ENCODE measurements around the gene ADAMTS7.
"Not testable (repeated sequence)": the region's sequence is repeated elsewhere in the genome, so short reads cannot be mapped to it uniquely, and the experiment has no call there.

Gene ADAMTS7

DNA sequence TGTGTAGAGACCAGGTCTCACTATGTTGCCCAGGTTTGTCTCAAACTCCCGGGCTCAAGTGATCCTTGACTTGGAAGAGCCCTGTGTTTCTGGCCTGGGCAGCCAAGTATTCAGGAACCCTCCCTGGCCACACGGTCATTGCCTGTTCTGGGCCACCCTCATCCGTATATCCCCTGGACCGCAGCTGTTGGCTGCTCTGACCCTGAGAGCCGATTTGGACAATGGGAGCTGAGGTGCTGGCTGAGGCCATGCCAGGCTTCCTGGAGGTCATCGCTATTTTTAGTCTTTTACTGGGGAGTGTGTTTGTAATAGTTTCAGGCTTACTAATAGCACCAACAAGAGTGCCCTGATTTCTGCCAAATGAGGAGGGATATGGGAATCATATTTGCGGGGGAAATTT, 60.7 kb downstream of the ADAMTS7 start:
- no peak for DNase-seq

DNA sequence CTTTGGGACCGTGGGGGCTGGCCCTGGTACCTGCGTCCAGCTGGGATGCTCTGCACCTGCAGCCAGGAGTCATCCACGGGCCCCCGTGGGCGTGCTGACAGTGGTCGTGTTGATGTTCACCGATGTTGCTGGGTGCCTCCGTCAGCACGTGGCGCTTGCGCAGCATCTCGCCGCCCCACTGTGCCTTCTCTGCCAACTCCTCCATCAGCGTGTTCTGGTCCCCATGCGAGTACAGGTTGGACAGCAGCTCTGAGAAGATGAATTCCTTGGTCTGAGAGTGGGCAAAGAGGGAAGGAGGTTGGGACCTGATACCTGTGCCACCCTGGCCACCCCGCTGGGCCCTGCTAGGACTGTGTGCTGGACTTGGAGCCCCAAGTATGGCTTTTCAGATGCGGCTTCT, 61.4 kb downstream of the ADAMTS7 start:
- DNase-seq, result no peak

DNA sequence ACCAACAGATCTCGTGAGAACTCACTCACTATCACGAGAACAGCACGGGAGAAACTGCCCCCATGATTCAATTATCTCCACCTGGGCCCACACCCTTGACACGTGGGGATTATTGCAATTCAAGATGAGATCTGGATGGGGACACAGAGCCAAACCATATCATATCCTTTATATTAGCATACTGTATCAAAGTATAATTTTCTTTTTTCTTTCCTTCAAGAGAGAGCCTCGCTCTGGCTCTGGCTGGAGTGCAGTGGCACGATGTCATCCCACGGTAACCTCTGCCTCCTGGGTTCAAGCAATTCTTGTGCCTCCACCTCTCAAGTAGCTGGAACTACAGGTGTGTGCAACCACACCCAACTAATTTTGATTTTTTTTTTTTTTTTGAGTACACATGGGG, 63.4 kb downstream of the ADAMTS7 start:
- not testable (repeated sequence) for DNase-seq

DNA sequence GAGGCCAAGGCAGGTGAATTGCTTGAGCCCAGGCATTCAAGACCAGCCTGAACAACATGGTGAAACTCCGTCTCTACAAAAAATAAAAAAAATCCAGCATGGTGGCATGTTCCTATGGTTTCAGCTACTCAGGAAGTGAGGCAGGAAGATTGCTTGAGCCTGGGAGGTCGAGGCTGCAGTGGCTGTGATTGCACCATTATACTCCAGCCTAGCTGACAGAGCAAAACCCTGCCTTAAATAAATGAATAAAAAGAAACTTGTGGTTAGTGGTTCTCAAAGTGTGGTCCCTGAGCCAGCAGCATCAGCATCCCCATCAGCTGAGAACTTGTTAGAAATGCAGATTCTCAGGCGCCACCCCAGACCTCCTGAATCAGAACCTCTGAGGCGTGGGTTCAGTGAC, 69.6 kb downstream of the ADAMTS7 start:
- DNase-seq, result not testable (repeated sequence)

DNA sequence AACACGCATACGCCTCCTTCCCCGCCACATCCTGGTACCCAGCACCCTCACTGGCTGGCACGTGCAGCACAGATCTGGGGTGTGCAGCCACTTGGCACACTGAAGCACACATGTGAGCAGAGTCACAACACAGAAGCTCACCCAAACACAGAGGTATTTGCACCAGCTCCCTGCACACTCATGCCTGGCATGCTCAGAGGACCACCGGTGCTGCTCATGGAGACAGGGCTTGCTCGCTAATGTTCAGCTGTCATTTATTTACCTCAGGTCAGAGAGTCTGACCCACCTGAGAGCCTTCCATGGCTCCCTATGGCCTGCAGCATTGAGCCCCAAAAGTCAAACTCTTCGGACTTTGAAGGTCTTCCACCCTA, 70.4 kb downstream of the ADAMTS7 start:
- no peak for DNase-seq

- no peak for DNase-seq
Measured at GRCh38 chr15:78739996-78740903, 71.0 kb downstream of the ADAMTS7 start.

GRCh38 chr15:78739206-78739605, 72.1 kb downstream of the ADAMTS7 start:
- no peak for DNase-seq

GRCh38 chr15:78737931-78738558, 73.2 kb downstream of the ADAMTS7 start:
- peak; percentile 52 for DNase-seq

- no peak for DNase-seq
Measured at GRCh38 chr15:78737187-78737820, 74.0 kb downstream of the ADAMTS7 start.

- DNase-seq, result not testable (repeated sequence)
Measured at GRCh38 chr15:78736286-78736685, 75.0 kb downstream of the ADAMTS7 start.

DNA sequence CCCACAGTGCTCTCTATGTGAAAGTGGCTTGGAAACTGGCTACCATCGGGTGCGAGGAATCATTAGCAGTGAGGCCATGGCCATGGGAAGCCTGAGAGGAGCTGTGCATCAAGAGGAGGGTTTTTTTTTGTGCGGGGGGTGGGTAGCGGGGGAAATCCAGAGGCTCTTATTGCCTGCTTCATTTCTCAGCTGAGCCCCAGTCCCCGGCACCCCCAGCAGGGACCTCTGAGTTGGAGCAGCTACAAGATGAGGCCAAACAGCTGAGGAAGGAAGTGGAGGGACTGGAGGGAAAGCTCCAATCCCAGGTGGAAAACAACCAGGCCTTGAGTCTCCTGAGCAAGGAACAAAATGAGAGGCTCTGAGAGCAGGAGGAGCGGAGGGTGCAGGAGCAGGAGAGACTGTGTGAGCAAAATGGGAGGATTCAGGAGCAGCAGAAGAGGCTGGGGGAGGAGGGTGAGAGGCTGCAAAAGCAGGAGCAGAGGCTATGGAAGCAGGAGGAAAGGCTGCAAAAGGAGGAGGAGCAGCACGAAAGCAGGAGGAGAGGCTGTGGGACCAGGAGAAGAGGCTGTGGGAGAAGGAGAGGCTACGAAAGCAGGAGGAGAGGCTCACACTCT, 76.7 kb downstream of the ADAMTS7 start:
- DNase-seq, result no peak

DNA sequence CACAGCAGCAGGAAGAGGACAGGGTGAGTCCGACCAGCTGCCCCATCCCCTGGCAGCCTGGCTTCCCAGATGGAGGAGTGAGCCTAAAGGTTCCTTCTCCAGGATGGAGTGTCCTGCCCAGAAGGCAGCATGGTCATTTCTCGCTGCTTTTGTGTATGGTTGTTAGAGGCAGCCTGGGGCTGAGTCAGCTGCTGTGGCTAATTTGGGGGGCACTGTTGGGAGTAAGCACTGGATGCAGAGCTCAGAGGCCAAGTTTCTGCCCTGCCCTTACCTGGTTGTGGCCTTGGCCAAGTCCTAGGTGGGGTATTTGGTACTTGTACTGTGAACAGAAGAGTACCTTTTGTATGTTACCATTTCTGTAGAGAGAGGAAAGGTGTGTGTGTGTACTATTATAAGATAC, 78.6 kb downstream of the ADAMTS7 start:
- no peak for DNase-seq

DNA sequence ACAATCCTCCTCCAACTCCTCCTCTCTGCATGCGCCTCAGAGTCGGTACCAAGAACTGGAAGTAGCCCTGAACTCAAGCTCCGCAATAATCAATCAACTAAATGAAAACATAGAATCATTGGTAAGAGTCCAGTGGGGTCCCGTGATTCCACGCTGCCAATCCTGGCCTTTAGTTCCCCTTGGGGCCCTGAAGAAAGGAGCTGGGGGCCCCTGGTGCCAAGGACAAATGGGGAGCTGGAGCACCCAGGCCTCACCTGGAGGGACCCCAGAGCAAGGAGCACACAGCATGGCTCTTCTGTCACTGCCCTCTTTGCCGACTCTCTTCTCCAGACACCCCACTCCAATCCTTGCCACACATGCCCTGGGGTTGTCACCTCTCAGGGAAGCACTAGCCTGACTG, 80.3 kb downstream of the ADAMTS7 start:
- DNase-seq, result no peak

DNA sequence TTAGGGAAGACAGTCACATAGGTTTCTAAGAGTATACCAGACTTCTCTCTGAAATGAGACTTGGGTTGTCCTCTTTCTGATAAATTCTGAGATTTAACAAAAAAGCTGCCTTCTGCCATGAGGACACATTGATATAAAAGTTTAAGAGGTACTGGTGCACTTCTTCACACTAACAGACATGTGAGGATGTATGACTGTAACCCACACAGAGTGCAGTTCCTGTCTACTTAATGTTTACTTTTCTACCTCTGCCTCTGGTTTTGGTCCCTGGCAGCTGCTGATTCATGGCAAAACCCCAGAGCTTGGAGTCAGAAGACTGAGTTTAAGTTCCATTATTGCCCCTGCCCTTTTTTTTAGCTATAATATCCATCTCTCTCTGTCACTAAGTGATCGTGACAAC, 82.8 kb downstream of the ADAMTS7 start:
- DNase-seq, result not testable (repeated sequence)

DNA sequence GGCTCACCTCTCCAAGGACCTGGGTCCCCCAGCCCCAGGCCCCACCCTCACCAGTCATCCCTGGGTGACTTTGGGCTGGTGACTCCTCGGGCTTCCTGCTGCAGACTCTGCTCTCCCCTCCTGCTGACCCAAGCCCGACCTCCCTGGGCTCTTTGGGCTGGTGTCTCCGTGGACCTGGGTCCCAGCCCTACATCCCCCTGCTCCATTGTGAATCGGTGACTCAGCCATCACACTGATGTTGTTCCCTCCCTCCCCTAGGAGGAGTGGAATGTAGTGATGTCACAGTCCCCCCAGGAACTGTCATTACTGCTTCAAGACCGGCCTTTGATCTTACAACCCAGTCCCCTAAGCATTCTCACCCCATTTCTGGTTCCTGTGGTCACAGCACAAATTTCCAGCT, 83.7 kb downstream of the ADAMTS7 start:
- DNase-seq, result no peak

DNA sequence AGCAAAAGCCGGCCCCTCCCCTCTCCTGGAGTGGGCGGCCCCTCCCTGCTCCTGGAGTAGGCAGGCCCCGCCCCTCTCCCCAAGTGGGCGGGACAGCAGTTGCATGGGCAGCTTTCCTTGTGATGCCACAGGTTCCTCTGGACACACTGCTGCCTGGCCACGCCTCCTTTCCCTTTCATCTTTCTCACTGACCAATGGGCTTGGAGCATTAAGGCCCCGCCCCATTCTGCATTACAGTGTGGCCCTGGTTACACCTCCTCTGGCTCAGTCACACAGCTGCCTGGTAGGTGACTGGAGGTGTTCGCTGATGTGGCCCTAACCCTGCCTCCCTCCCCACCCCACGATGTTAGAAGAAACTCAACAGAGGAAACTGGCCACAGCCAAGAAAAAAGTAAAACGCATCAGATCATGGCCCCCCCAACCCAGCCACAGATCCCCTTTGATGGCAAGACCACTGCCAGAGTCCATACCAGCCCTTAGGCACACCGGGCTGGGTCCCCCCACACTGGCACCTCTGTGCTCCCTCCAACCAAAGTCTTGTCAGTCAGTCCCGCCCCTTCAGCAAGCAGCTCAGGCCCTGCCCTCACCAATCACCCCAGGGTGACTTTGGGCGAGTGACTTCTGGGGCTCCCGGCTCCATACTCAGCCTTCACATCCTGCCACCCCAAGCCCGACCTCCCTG, 84.3 kb downstream of the ADAMTS7 start:
- no peak for DNase-seq

GRCh38 chr15:78719819-78720450, 91.3 kb downstream of the ADAMTS7 start:
- not testable (repeated sequence) for DNase-seq

DNA sequence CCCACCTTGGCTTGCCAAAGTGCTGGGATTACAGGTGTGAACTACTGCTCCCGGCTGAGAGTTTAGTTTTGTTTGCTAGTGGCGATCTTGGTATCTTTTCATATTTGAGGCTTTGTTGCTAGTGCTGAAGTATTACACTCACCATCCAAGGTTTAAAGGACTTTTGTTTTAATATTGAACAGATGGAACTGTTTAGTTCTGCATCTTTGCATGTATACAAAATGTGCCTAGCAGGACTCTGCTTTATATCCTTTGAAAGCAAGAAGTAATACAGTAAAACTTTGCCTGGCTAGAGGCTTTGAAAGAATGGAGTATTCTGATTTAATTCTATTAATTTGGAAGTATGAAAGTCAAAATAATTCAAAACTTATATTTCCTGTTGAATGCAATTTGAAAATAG, 92.4 kb downstream of the ADAMTS7 start:
- DNase-seq, result no peak

DNA sequence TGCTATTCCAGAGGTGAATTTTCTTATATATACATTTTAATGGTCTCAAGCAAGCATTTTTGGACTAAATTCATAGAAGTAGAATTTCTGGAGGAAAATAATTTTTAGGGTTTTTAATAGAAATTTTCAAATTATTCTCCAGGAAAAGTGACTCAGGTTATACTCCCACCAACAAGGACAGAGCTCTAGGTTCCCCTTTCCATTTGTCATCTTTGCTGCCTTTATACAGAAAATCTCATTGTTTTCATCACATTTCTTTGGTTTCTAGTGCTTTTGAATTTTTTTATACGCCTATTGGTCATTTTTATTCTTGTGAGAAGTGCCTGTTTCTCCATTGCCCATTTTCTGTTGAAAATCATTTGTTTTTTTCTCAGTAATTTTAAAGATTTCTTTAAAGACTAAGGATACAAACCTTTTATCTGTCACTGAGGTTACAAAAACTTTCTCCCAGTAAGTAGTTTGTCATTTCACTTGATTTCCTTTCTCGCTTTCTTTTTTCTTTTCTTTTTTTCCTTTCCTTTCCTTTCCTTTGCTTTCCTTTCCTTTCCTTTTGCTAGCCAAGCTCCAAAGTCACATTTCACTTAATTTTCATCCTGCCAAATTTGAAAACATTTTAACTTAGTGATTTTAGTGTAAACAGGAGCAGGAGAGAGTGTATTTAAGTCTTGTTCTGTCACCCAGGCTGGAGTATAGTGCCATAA, 93.2 kb downstream of the ADAMTS7 start:
- DNase-seq, result no peak

DNA sequence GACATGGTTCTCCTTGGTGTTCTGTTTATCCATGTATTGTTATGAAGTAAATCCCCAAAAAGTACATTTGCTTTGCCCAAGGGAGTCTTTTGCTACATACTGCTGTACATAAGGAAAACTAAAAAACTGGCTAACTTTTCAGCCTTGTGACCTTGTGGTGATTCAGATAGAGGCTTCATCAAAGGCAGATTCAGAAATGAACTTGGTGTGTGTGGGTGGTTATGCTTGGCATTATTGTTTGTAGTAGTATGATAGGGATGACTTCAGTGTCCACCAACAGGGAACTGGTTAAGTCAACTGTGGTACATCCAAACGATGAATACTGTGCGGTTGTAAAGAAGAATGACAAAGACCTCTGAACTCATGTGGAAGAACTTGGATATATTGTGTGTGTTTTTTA, 94.6 kb downstream of the ADAMTS7 start:
- DNase-seq, result no peak

DNA sequence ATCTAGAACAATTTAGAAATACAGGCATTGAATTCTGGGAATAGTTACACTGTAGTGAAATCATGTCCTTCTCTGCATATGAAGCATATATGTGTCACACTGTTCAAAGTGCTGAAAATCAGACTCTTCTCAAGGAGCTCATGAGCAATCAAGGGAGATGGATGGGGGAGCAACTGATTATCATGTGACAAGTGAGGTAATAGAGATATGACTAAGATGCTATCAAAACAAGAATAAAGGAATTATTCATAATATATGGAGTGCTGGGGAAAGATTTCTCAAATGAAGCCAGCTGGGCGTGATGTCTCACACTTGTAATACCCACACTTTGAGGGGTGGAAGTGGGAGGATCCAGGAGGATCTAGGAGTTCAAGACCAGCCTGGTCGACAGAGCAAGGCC, 95.3 kb downstream of the ADAMTS7 start:
- no peak for DNase-seq

DNA sequence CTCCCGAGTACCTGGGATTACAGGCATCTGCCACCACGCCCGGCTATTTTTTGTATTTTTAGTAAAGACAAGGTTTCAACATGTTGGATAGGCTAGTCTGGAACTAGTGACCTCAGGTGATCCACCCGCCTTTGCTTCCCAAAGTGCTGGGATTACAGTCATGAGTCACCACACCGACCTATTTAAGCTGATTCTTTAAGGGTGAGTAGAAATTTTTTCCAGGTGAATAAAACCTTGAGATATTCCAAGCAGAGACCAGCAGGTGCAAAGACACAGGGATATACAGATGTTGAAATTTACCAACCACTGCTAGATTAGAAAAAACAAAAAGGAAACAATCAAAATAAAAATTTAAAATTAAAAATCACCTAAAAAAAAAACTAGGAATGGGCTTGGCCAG, 95.8 kb downstream of the ADAMTS7 start:
- DNase-seq, result no peak
